ENCODE measurements around the gene MAB21L2. TPM values are rescaled to one million over a fixed set of nuclear protein-coding genes. Genes with fewer than 3 reads are reported as not detected.
A peak's percentile ranks its signal among the peaks of the same experiment; 100 is the strongest.
"Not testable (repeated sequence)": the region's sequence is repeated elsewhere in the genome, so short reads cannot be mapped to it uniquely, and the experiment has no call there.

Gene MAB21L2
- polyA plus RNA-seq, 2 of the 4 experiments (the other 2 are of a cell fraction): not detected

- H3K9me3 ChIP-seq; DNase-seq (ENCODE audit: low read depth in 1 of 2, low spot score in 1 of 2); POLR2A ChIA-PET; H3K4me3 ChIP-seq; ATAC-seq; CTCF ChIA-PET; FAIRE-seq: not testable (repeated sequence)
- Histone ChIP-seq H3K4me1 (peaks cover 12% of the 10 kb centered on the region; the same call in 2 of the 3 replicates), H3K4me2 (peak overlapping the region; percentile 14; the same call in 1 of the 3 replicates), H3K27ac (peak overlapping the region; percentile 12 to 52; a peak in 3 of 6 replicates)
- WGBS (ENCODE audit: missing lambda C conversion rate): 85% methylated on average over 3 of the region's 3 CpGs
- peak in 1 of 2 experiments; percentile 40; a peak in 2 of 4 replicates for TF ChIP-seq CEBPB (IDR thresholded peaks at IDR 0.05)
- TF ChIP-seq MAFK (IDR thresholded peaks at IDR 0.05; ENCODE audit: partially characterized antibody): peak; percentile 61
Observed at GRCh38 chr4:150557811-150558210, 24.1 kb upstream of the MAB21L2 start.

GRCh38 chr4:150561143-150561737 is 20.7 kb upstream of the MAB21L2 start:
- 93% methylated on average over 2 of the region's 2 CpGs for whole genome bisulfite sequencing (ENCODE audit: missing lambda C conversion rate)

GRCh38 chr4:150562250-150562649 is 19.7 kb upstream of the MAB21L2 start:
- H3K4me2 ChIP-seq: no peak overlapping the region
- no peak for FAIRE-seq
- H3K4me3 ChIP-seq: no peak overlapping the region
- TF ChIP-seq ESRRA (IDR thresholded peaks at IDR 0.05; ENCODE audit: borderline replicate concordance, low read length) (no peak), CBX8 (IDR thresholded peaks at IDR 0.05) (no peak), KDM1A (IDR thresholded peaks at IDR 0.05; ENCODE audit: low read depth) (no peak), HES2 (IDR thresholded peaks at IDR 0.05) (no peak)
- 87% methylated on average over 2 of the region's 2 CpGs for WGBS (ENCODE audit: missing lambda C conversion rate)
- peaks cover 16% of the 10 kb centered on the region; the same call in 2 of the 3 replicates for H3K4me1 ChIP-seq
- no peaks in the 10 kb centered on the region for H3K9me3 ChIP-seq
- H3K27ac ChIP-seq: no peak overlapping the region
- POLR2A ChIA-PET: no interaction called here
- CTCF ChIA-PET: no interaction called here
- no peak for ATAC-seq
- DNase-seq (ENCODE audit: low read depth in 1 of 2, low spot score in 1 of 2): no peak

More at GRCh38 chr4:150561143-150561737, 20.7 kb upstream of the MAB21L2 start:
- no peak overlapping the region for H3K4me2 ChIP-seq
- CTCF ChIA-PET: no interaction called here
- no peaks in the 10 kb centered on the region for H3K9me3 ChIP-seq
- ATAC-seq (no peak), FAIRE-seq (no peak), DNase-seq (ENCODE audit: low read depth in 1 of 2, low spot score in 1 of 2) (no peak)
- H3K4me3 ChIP-seq: no peak overlapping the region
- TF ChIP-seq TFCP2L1 (CRISPR knock-in tag; IDR thresholded peaks at IDR 0.05): no peak
- peaks cover 12% of the 10 kb centered on the region; the same call in 2 of the 3 replicates for H3K4me1 ChIP-seq
- POLR2A ChIA-PET: no interaction called here
- no peak overlapping the region for H3K27ac ChIP-seq

- DNase-seq (ENCODE audit: low read depth in 1 of 2, low spot score in 1 of 2) (no peak), FAIRE-seq (no peak), ATAC-seq (no peak)
- CTCF ChIA-PET: no interaction called here
- no peak overlapping the region for H3K4me2 ChIP-seq
- no peak overlapping the region for H3K27ac ChIP-seq
- POLR2A ChIA-PET: no interaction called here
- H3K4me3 ChIP-seq: no peak overlapping the region
- no peaks in the 10 kb centered on the region for H3K9me3 ChIP-seq
- no peak for TF ChIP-seq E2F6 (IDR thresholded peaks at IDR 0.05; ENCODE audit: borderline replicate concordance, low read depth)
- no peak for TF ChIP-seq ELK1 (IDR thresholded peaks at IDR 0.05; ENCODE audit: low read depth, low read length)
- TF ChIP-seq RAD21 (conservative IDR thresholded peaks at IDR 0.05 in 1 of 2, IDR thresholded peaks at IDR 0.05 in 1 of 2): no peak
- no peak for TF ChIP-seq NR3C1 (IDR thresholded peaks at IDR 0.05)
- no peak for TF ChIP-seq RCOR1 (IDR thresholded peaks at IDR 0.05; ENCODE audit: low read depth, low read length)
- no peak for TF ChIP-seq CEBPB (IDR thresholded peaks at IDR 0.05)
- H3K4me1 ChIP-seq: peaks cover 12% of the 10 kb centered on the region; the same call in 2 of the 3 replicates
Observed at GRCh38 chr4:150562751-150563150, 19.2 kb upstream of the MAB21L2 start.

GRCh38 chr4:150564967-150565366 is 17.0 kb upstream of the MAB21L2 start:
- H3K27ac ChIP-seq; POLR2A ChIA-PET; DNase-seq (ENCODE audit: low read depth in 1 of 2, low spot score in 1 of 2); H3K4me3 ChIP-seq; FAIRE-seq; H3K4me2 ChIP-seq; CTCF ChIA-PET; H3K9me3 ChIP-seq; ATAC-seq: not testable (repeated sequence)
- WGBS (ENCODE audit: missing lambda C conversion rate): 94% methylated on average over 2 of the region's 2 CpGs
- H3K4me1 ChIP-seq: peaks cover 25% of the 10 kb centered on the region
